NCI-H1092 (cell line): Measurements from ENCODE around the gene RANBP6.

Experiments
- DNase-seq: peaks from one replicate; lab custom pipeline; 2025; lab: John Stamatoyannopoulos, UW

The RANBP6 gene

DNA sequence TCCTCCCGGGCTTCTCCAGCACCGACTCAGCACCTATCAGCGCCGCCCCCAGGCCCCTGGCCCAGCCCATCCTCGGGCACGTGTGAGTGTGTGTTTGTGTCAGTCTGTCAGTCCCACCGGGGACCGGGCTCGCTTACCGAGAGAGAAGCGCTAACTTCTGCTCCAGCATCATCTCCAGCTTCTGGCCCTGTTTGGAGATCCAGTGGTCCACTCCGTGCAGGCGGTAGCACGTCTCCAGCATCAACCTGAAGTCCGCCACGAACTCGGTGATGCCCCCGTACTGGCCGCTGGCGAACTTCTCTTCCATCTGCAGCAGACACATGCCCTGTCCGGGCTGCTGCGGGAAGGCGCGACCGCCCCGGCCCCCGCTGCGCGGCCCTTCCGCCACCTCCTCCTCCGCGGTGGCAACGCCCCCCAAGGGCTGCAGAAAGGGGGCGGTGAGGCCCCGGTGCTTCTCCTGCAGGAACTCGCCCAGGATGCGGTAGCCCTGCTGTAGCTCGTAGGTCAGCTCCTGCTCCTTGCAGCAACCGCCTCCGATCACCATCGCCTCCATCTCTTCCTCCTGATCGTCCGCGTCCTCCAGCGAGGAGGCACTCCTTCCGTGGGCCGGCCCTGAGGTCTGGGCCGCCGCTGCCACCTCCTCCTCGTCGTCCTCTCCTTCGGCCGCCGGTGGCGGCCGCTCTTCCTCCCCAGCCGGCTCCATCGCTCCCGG lies 8.2 kb downstream of the RANBP6 start:
- DNase-seq = peak; percentile 48

DNA sequence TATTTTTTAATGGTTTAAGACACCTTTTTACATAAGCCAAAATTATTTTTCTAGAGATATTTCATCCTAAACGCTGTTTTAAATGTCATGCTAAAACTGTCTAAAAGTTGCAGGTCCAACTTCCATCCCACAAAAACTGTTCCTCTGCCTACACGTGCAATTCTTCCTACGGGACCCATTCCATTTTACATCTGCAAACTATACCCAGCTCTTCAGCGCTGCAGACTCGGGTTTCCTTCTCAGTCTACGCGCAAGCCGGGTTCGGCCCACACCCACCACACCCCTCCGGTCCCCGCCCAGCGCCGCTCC lies 8.7 kb downstream of the RANBP6 start:
- DNase-seq = no peak

GRCh38 chr9:6000955-6001354 lies 14.5 kb downstream of the RANBP6 start:
- no peak for DNase-seq

GRCh38 chr9:5999443-6000101 lies 15.9 kb downstream of the RANBP6 start:
- no peak for DNase-seq

- DNase-seq = no peak
Measured at GRCh38 chr9:5994493-5994892, 20.9 kb downstream of the RANBP6 start.

GRCh38 chr9:5988265-5988664 lies 27.2 kb downstream of the RANBP6 start:
- no peak for DNase-seq

- no peak for DNase-seq
Measured at GRCh38 chr9:5983042-5983441, 32.4 kb downstream of the RANBP6 start.

DNA sequence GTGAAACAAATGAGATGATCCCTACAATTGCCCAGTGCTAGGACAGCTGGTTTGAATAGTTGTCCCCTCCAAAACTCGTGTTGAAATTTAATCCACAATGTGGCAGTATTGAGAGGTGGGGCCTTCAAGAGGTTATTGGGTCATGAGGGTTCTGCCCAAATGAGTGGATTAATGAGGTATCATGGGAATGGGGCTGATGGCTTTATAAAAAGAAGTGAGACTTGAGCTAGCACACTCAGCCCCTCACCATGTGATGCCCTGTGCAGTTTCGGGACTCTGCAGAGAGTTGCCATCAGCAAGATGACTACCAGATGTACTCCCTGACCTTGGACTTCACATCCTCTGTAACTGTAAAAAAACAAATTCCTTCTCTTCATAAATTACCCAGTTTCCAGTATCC lies 33.1 kb downstream of the RANBP6 start:
- no peak for DNase-seq

DNA sequence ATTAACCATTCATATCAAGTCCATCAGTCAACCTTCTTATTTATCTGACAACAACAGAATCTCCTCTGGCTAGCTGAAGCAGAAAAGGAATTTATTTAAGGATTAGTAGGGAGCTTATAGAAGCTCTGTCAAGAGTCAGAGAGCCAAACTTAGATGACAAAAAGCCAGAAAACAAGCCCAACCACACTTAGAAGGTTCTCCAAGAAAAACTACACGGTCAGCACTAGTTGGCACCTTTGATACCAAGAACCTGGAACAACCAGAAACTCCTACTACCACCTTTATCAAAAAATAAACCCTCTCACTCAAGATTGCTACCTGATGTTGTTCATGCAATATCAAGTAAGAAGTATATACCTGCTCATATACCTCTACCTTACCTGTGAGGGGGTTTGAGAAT lies 36.9 kb downstream of the RANBP6 start:
- no peak for DNase-seq

DNA sequence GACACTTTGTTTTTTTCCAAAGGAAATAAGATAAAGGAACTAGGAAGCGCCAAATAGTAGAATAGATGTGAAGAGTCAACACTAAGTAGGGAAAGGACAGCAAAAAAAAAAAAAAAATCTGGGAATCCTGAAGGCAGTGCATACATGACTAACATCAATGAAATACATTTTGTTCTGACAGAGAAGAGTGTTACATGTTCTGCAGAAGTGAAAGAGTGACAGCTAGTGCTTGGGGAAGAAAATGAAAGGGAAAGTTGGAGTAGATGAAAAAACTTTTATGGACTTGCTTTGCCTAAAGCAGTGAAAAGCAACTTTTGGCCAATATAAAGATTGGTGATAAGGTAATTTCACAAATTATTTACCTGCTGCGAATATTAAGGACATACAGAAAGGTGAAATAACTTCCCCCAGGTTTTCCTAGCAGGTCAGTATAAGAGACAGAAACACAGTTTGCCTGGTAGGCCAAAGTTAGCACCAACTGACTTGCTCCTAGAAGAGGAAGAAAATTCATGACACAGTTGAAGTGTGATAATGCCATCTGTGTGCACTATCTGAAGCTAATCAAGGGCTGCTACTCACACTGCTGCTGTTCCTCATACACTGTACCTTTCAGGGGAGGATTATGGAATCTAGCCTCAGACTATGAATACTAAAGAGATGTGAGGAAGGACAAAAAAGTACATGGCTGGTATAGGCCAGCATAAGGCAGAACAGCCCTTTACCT lies 38.6 kb downstream of the RANBP6 start:
- DNase-seq = no peak

- DNase-seq = no peak
Measured at GRCh38 chr9:5971740-5972139, 43.7 kb downstream of the RANBP6 start.
